ENCODE results near the gene PTRH1. TPM values are rescaled to one million over a fixed set of nuclear protein-coding genes. Genes with fewer than 3 reads are reported as not detected.

Gene PTRH1
- total RNA-seq, 1 donor from 2014 or later, result 9.1 TPM

DNA sequence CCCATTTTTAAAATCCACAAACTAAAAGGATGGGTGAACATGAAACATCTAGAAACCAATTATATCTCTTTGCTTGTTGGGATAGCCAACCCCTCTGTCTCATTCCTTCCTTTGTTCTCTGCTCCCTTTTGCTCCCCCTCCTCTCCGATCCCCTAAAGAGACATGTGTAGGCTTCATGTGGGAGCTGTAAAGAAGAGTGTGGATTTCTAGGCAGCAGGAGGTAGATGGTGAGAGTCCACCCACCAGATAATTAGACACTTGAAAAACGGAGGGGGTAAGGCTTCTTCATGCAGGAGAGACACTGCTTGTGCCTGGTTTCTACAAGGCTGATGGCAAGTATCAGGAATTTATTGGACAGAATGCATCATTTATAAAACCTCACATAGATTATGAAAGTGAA lies 36.0 kb downstream of the PTRH1 start:
- ATAC-seq (no peak), DNase-seq (no peak)
- H3K9me3 ChIP-seq, result no peaks in the 10 kb centered on the region
- TF ChIP-seq, protein P1, sequence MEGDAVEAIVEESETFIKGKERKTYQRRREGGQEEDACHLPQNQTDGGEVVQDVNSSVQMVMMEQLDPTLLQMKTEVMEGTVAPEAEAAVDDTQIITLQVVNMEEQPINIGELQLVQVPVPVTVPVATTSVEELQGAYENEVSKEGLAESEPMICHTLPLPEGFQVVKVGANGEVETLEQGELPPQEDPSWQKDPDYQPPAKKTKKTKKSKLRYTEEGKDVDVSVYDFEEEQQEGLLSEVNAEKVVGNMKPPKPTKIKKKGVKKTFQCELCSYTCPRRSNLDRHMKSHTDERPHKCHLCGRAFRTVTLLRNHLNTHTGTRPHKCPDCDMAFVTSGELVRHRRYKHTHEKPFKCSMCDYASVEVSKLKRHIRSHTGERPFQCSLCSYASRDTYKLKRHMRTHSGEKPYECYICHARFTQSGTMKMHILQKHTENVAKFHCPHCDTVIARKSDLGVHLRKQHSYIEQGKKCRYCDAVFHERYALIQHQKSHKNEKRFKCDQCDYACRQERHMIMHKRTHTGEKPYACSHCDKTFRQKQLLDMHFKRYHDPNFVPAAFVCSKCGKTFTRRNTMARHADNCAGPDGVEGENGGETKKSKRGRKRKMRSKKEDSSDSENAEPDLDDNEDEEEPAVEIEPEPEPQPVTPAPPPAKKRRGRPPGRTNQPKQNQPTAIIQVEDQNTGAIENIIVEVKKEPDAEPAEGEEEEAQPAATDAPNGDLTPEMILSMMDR (IDR thresholded peaks at IDR 0.05), result no peak
- no peak overlapping the region for H3K4me3 ChIP-seq
- no peak overlapping the region for H3K27ac ChIP-seq
- H3K4me1 ChIP-seq, result no peaks in the 10 kb centered on the region
- H3K27me3 ChIP-seq (ENCODE audit: low read depth), result no peaks in the 10 kb centered on the region
- peaks cover 95% of the 10 kb centered on the region for H3K36me3 ChIP-seq
- intact Hi-C loops (cut with DNase I), result no loop called here

DNA sequence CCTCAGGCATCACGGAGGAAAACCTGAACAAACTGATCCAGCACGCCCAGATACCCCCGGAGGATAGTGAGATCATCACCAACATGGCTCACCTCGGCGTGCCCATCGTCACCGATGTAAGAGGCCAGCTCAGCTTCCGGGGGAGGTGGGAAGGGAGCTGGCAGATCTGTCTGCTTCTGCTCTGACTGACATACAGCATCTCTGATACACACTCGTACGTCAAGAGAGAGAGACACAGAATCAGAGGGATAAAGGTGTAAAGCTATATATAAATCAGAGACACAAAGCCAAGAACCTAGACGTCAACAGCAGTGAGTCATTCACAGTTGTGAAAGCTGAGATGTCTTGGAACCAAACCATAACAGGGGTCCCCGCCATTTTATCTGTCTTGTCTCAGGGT lies 38.8 kb downstream of the PTRH1 start:
- H3K27me3 ChIP-seq (ENCODE audit: low read depth), result no peaks in the 10 kb centered on the region
- no peaks in the 10 kb centered on the region for H3K9me3 ChIP-seq
- H3K4me1 ChIP-seq, result no peaks in the 10 kb centered on the region
- TF ChIP-seq, protein P1 (IDR thresholded peaks at IDR 0.05), result no peak
- peaks cover 95% of the 10 kb centered on the region for H3K36me3 ChIP-seq
- no peak overlapping the region for H3K27ac ChIP-seq
- no peak overlapping the region for H3K4me3 ChIP-seq
- DNase-seq, result no peak
- intact Hi-C loops (cut with DNase I), result no loop called here
- no peak for ATAC-seq

DNA sequence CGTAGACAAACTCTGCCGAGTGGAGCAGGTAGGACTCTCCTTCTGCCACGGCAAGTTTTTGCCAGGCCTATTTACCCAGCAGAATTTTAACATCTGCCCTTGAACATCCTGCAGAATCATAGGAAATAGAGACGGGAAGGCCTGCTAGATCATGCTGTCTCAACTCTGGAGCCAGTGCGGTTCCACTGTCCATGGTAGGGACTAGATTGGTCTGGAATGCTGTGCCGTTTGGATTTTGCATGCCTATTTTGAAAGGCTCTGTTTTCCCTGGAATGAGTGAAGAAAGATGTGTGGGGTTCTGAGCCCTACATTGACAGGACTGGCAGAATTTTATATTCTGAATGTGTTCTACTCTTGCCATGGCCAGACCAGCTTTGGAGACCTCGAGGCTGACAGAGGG lies 42.2 kb downstream of the PTRH1 start:
- H3K27me3 ChIP-seq (ENCODE audit: low read depth), result no peaks in the 10 kb centered on the region
- no peaks in the 10 kb centered on the region for H3K4me1 ChIP-seq
- H3K4me3 ChIP-seq, result no peak overlapping the region
- ATAC-seq (no peak), DNase-seq (no peak)
- intact Hi-C loops (cut with DNase I), result no loop called here
- H3K36me3 ChIP-seq, result peaks cover 95% of the 10 kb centered on the region
- H3K27ac ChIP-seq, result no peak overlapping the region
- TF ChIP-seq, protein P1 (IDR thresholded peaks at IDR 0.05), result no peak
- no peaks in the 10 kb centered on the region for H3K9me3 ChIP-seq

DNA sequence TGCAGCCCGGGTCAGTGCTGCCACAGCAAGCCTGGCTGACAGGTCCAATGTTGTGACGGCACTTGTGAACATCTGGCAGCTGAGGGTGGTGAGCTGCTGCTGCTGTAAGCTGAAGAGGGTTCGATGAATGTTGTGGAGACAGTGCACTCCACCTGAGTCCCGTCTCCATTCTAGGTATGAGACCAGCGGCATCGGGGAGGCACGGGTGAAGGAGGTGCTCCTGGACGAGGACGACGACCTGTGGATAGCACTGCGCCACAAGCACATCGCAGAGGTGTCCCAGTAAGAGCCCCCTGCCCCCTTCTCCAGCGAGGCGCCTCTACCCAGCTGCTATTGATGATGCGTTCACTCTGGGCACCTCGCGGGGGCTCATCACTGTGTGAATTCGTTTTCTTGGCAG lies 47.6 kb downstream of the PTRH1 start:
- Histone ChIP-seq H3K4me3 (no peak overlapping the region), H3K9me3 (no peaks in the 10 kb centered on the region), H3K27me3 (ENCODE audit: low read depth) (no peaks in the 10 kb centered on the region), H3K36me3 (peaks cover 95% of the 10 kb centered on the region), H3K4me1 (peaks cover 8% of the 10 kb centered on the region), H3K27ac (no peak overlapping the region)
- TF ChIP-seq, protein P1 (IDR thresholded peaks at IDR 0.05), result no peak
- intact Hi-C loops (cut with DNase I), result no loop called here
- ATAC-seq (no peak), DNase-seq (no peak)

DNA sequence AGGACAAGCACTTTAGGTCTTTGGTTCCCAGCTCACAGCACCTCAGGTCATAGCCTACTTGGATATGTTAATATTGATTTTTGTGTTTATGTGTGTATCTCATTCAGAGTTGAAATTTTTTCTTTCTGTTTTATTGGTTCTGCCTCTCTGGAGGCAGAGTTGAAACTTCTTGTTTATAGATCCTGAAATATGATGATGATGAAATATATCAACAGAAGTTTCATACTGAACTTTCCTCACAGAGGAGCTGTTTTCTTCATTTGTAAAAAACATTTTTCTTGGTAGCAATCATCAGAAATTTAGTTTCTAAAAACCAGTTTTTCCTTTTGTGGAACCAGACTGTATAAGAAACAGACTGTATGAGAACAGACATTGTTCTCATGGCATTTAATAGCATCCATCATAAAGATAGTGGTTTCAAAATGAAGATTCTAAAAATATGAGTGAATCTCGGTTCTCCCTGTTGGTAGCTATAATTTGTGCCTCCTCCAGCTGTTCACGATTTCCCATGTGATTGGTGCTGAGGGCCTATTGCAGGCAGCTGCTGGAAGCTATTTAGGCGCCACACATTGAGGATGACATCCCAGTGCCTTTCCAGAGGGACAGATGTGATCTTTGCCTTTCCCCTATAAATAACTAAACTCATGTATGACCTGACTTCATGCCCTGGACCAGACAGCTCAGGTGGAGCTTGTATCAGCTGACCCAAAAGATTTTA lies 48.2 kb downstream of the PTRH1 start:
- Histone ChIP-seq H3K4me3 (no peak overlapping the region), H3K27me3 (ENCODE audit: low read depth) (no peaks in the 10 kb centered on the region), H3K27ac (no peak overlapping the region), H3K9me3 (no peaks in the 10 kb centered on the region), H3K4me1 (peaks cover 8% of the 10 kb centered on the region), H3K36me3 (peaks cover 95% of the 10 kb centered on the region)
- ATAC-seq, result no peak
- TF ChIP-seq, protein P1 (IDR thresholded peaks at IDR 0.05), result no peak
- intact Hi-C loops (cut with DNase I), result no loop called here
- DNase-seq, result no peak
